Upper lobe of left lung (tissue), 4 donors: ENCODE data around the gene ZSWIM6.

Source experiments
- POLR2A ChIP-seq, 4 donors: fragments of 450-650 bp; IDR thresholded peaks; one replicate each; pipeline ENCODE4 v1.5.1; 2016 to 2017; ENCODE audit warnings: antibody characterized with exemption in 4 of 4, mild to moderate bottlenecking in 2 of 4
- TF ChIP-seq, protein P1 (sequence below), 6 experiments: fragments of 450-650 bp in 4 of 6; fragments of 200-600 bp in 2 of 6; sonication (generic) in 2 of 6; IDR thresholded peaks; one replicate each; pipeline ENCODE4 v1.5.1; 2016 to 2019; ENCODE audit warnings: antibody characterized with exemption in 6 of 6

DNA sequence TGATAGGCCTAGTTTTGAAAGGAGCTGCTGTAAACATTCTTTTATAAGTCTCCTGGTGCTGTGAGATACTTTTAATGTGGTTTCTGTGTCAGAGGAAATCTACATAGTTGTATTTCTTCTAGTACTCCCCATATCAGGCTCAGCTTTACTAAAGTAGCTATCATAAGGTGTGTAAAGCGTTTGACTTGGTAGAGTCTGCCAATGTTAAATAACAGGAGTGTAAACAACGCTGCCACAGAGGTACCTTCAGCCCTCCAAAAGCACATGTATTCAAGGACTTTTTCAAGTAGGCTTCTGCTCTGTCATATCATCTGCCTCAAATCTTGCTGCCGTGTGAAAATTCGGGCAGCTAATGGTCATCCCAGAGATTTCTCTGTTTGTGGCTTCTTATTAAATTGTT, 142.7 kb downstream of the ZSWIM6 start:
- TF ChIP-seq, protein P1, sequence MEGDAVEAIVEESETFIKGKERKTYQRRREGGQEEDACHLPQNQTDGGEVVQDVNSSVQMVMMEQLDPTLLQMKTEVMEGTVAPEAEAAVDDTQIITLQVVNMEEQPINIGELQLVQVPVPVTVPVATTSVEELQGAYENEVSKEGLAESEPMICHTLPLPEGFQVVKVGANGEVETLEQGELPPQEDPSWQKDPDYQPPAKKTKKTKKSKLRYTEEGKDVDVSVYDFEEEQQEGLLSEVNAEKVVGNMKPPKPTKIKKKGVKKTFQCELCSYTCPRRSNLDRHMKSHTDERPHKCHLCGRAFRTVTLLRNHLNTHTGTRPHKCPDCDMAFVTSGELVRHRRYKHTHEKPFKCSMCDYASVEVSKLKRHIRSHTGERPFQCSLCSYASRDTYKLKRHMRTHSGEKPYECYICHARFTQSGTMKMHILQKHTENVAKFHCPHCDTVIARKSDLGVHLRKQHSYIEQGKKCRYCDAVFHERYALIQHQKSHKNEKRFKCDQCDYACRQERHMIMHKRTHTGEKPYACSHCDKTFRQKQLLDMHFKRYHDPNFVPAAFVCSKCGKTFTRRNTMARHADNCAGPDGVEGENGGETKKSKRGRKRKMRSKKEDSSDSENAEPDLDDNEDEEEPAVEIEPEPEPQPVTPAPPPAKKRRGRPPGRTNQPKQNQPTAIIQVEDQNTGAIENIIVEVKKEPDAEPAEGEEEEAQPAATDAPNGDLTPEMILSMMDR (IDR thresholded peaks at IDR 0.05): no peak
- TF ChIP-seq POLR2A (IDR thresholded peaks at IDR 0.05): no peak
